Transverse colon (tissue), 4 donors: ENCODE results near the gene MYRF. TPM values are rescaled to one million over a fixed set of nuclear protein-coding genes. Genes with fewer than 3 reads are reported as not detected.

ENCODE experiments used
- DNase-seq: peaks from one replicate; pipeline ENCODE4 v3.0.0-alpha.2; 2019
- H3K27ac ChIP-seq, 4 donors: fragments of 200-600 bp; sonication (generic); 2 replicates each; pipeline ENCODE4 v1.5.1; 2016 to 2018; ENCODE audit warnings: inconsistent platforms in 4 of 4
- H3K27me3 ChIP-seq: fragments of 200-600 bp; sonication (generic); 2 replicates; pipeline ENCODE4 v1.5.1; 2017; ENCODE audit warnings: inconsistent platforms
- H3K36me3 ChIP-seq, 4 donors: fragments of 200-600 bp; sonication (generic); 2 replicates each; pipeline ENCODE4 v1.5.1; 2017 to 2019; ENCODE audit warnings: inconsistent platforms in 4 of 4
- H3K4me1 ChIP-seq, 4 donors: fragments of 200-600 bp; sonication (generic); 2 replicates each; pipeline ENCODE4 v1.5.1; 2017 to 2020; ENCODE audit warnings: inconsistent platforms in 4 of 4
- H3K4me3 ChIP-seq, 4 donors: fragments of 200-600 bp; sonication (generic); 1 replicate in 1 of 4; 2 replicates in 3 of 4; pipeline versions ENCODE4 v1.5.1 to v1.6.1; 2017 to 2019; ENCODE audit warnings: inconsistent platforms in 4 of 4
- H3K9me3 ChIP-seq, 2 donors: fragments of 200-600 bp; sonication (generic); 2 replicates each; pipeline ENCODE4 v1.5.1; 2017 to 2019; ENCODE audit warnings: inconsistent platforms in 2 of 2
- CTCF ChIP-seq, 5 experiments: fragments of 200-600 bp in 3 of 5; fragments of 450-650 bp in 2 of 5; sonication (generic) in 3 of 5; IDR thresholded peaks; 1 replicate in 2 of 5; 2 replicates in 3 of 5; pipeline ENCODE4 v1.5.1; 2016 to 2017; ENCODE audit warnings: antibody characterized with exemption in 5 of 5, inconsistent platforms in 3 of 5, mild to moderate bottlenecking in 2 of 5, moderate library complexity in 1 of 5
- EP300 ChIP-seq: sonication (generic); formaldehyde crosslinking; IDR thresholded peaks from one replicate; pipeline ENCODE4 v1.6.1; 2017; ENCODE audit warnings: antibody characterized with exemption, low read depth
- POLR2A ChIP-seq: fragments of 450-650 bp; IDR thresholded peaks from one replicate; pipeline ENCODE4 v1.6.1; 2016; ENCODE audit warnings: antibody characterized with exemption, mild to moderate bottlenecking, moderate library complexity
- POLR2AphosphoS5 ChIP-seq, 3 donors: sonication (generic); formaldehyde crosslinking; IDR thresholded peaks; one replicate each; pipeline ENCODE4 v1.6.1; 2016; ENCODE audit warnings: antibody characterized with exemption in 3 of 3
- WGBS, 2 donors: methylation state at CpG; one replicate each; pipeline ENCODE4 v1.1.5; 2018; ENCODE audit warnings: low coverage in 1 of 2; 5-methylcytosine and 5-hydroxymethylcytosine counted together
- in situ Hi-C, 4 donors: fragments of 200-750 bp; cut with MboI; loops; one replicate each; pipeline versions ENCODE4 v1.15.0 to v1.15.1; 2017; ENCODE audit warnings: low sequenced_read_pairs in 3 of 4, low pct_ligation_motif_present in 1 of 4, low pct_unique_long_range_greater_than_20kb in 1 of 4
- intact Hi-C: fragments of 100-400 bp; cut with DNase I; formaldehyde crosslinking; loops from one replicate; pipeline ENCODE4 v1.15.1; 2023; ENCODE audit warnings: low total_unique reads
- total RNA-seq, 4 donors: library from RNA; depleted of rRNA; stranded (reverse); fragments of >200 nt; gene quantifications; one replicate each; pipeline ENCODE4 v1.1.0, GENCODE V29; 2016

Gene MYRF
- total RNA-seq, 4 donors from 2014 or later, result 2.0 to 14.2 (median 10.7) TPM

DNA sequence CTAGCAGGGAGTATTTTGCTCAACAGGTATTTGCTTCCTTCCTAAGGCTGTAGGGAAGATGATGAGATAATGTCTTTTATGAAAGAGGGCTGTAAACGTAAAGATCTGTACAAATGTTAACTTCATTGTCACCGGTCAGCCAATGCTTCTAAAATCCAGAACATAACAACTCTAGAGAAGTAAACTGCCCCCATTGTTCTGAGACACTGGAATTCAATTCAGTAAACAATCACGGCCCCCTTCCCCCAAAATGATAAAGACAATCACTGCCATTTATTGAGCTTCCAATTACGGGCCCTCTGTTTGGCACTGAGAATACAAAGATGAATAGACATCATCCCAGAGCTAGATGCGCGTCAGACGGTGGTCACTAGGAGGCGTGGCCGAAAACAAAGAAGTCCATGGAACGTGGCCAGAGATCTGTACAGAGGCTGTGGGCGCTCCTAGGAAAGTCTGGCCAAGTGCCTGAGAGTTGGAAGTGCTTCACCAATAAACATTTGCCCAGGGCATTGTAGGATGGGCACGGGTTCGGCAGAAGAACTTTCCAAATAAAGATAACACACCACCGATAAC, 39.4 kb downstream of the MYRF start:
- DNase-seq, result peak; percentile 76
- 1% methylated on average over 14 of the region's 14 CpGs; no CpG with 5 or more reads in 1 of the 2 donors for WGBS, 2 donors
- TF ChIP-seq POLR2A, result no peak
- TF ChIP-seq CTCF (IDR thresholded peaks at IDR 0.05), result peak in 1 of 5 experiments; percentile 11
- H3K36me3 ChIP-seq, result peaks cover 0 to 27% (median 5%) of the 10 kb centered on the region in 4 donors
- H3K9me3 ChIP-seq, result no peaks in the 10 kb centered on the region
- H3K4me1 ChIP-seq, result peaks cover 5 to 23% (median 21%) of the 10 kb centered on the region in 4 donors
- intact Hi-C loops, result loop anchor here (10.0 kb wide), 1 partner anchor 293 kb away; no protein-coding TSS in a partner anchor
- peak overlapping the region; percentile 90 to 98 (median 94) for H3K27ac ChIP-seq
- no peaks in the 10 kb centered on the region for H3K27me3 ChIP-seq
- in situ Hi-C loops, result loop anchor here in 3 of 4 donors (10.0 to 25.0 kb wide), 3 partner anchors 163 to 320 kb away; partner anchors contain the start of genes INCENP (in 2 of the 3) and BEST1 (in 1 of the 3)
- H3K4me3 ChIP-seq, result peak overlapping the region; percentile 75 to 81 (median 80)

GRCh38 chr11:61792310-61793082, 40.1 kb downstream of the MYRF start, which contains the start of the genes FEN1 and TMEM258:
TSS of gene FEN1 (plus strand) at chr11:61792911. CDS start at chr11:61795362, 2,451 bp downstream.
TSS of gene TMEM258 (minus strand) at chr11:61792599. CDS start at chr11:61792558, 41 bp downstream.
- DNase-seq, result peak; percentile 88
- intact Hi-C loops (loop anchor here (10.0 kb wide), 1 partner anchor 292 kb away; no protein-coding TSS in a partner anchor), in situ Hi-C loops (loop anchor here in 3 of 4 donors (10.0 to 25.0 kb wide), 3 partner anchors 162 to 320 kb away; partner anchors contain the start of genes INCENP (in 2 of the 3) and BEST1 (in 1 of the 3))
- Histone ChIP-seq H3K4me3 (peak within 1 kb of the TSS; percentile 75 to 81 (median 80)), H3K4me1 (peaks cover 5 to 23% (median 22%) of the 10 kb centered on the region in 4 donors), H3K27me3 (no peaks in the 10 kb centered on the region), H3K27ac (peak within 1 kb of the TSS; percentile 90 to 98 (median 94)), H3K36me3 (peaks cover 0 to 22% (median 5%) of the 10 kb centered on the region in 4 donors), H3K9me3 (no peaks in the 10 kb centered on the region)
- WGBS, 2 donors, result 0 to 2% methylated on average over 3 to 48 of the region's 61 CpGs
- TF ChIP-seq CTCF (IDR thresholded peaks at IDR 0.05), result peak in 3 of 5 experiments; percentile 8 to 44 (median 10)
- TF ChIP-seq POLR2A, result peak; percentile 69
- peak; percentile 79 to 86 (median 80) for TF ChIP-seq POLR2AphosphoS5 (IDR thresholded peaks at IDR 0.05)
- TF ChIP-seq EP300, result no peak

- TF ChIP-seq EP300 (no peak), POLR2AphosphoS5 (IDR thresholded peaks at IDR 0.05) (no peak), CTCF (IDR thresholded peaks at IDR 0.05) (no peak)
- no peak for DNase-seq
- Histone ChIP-seq H3K27me3 (no peaks in the 10 kb centered on the region), H3K4me1 (peaks cover 5 to 24% (median 22%) of the 10 kb centered on the region in 4 donors), H3K4me3 (peak overlapping the region; percentile 75 to 81 (median 80)), H3K36me3 (peaks cover 0 to 18% (median 5%) of the 10 kb centered on the region in 4 donors), H3K27ac (peak overlapping the region; percentile 90 to 98 (median 94)), H3K9me3 (no peaks in the 10 kb centered on the region)
- in situ Hi-C loops, result loop anchor here in 3 of 4 donors (10.0 to 25.0 kb wide), 3 partner anchors 162 to 319 kb away; partner anchors contain the start of genes INCENP (in 2 of the 3) and BEST1 (in 1 of the 3)
- 4 to 11% methylated on average over 10 to 29 of the region's 29 CpGs for WGBS, 2 donors
- intact Hi-C loops, result loop anchor here (10.0 kb wide), 1 partner anchor 292 kb away; no protein-coding TSS in a partner anchor
These were observed 40.8 kb downstream of the MYRF start for GRCh38 chr11:61793083-61793828.
